Adrenal gland (tissue), 5 donors: ENCODE measurements around the gene CDK5R1.

Source experiments
- POLR2A ChIP-seq, 2 donors: fragments of 450-650 bp; IDR thresholded peaks; one replicate each; pipeline ENCODE4 v1.6.1; 2017; ENCODE audit warnings: antibody characterized with exemption in 2 of 2, mild to moderate bottlenecking in 2 of 2, moderate library complexity in 1 of 2
- TF ChIP-seq, protein P1 (sequence below), 6 experiments: fragments of 450-650 bp in 4 of 6; fragments of 200-600 bp in 2 of 6; sonication (generic) in 1 of 6; IDR thresholded peaks; 1 replicate in 5 of 6; 2 replicates in 1 of 6; pipeline versions ENCODE4 v1.5.1 to v1.8.0; 2016 to 2021; ENCODE audit warnings: antibody characterized with exemption in 6 of 6, mild to moderate bottlenecking in 2 of 6, moderate library complexity in 1 of 6
- donor health status: DM: no; HTN: no; CAD: no.

DNA sequence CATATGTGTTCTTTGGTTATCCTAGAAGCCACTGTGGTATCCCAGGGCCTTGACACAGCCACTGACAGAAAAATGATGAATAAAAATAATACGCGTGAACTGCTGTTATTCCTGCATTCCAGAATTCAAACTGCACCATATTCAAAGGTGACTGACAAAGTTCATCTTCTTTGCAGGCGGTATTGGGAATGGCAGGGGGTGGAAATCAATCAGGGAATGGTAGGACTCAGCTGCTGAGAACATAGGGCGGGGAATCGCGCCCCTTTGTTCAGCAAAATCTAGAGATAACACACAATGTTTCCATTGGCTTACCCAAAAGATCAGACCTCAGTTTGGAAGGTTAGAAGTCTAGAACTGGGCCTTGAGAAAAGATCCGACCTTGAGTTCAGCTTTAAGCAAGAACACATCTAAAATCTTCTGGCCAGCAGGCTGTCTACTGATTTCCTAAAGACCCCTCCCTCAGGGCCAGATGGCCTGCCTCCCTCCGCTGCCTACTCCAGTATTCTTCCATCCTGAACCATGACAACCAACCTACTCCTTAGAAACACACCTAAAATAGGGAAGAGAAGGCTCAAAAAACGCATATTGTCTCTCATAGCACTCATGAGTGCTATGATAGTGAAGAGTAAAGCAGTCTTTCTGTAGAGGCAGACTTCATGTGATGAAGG lies 34.1 kb downstream of the CDK5R1 start:
- TF ChIP-seq, protein P1, sequence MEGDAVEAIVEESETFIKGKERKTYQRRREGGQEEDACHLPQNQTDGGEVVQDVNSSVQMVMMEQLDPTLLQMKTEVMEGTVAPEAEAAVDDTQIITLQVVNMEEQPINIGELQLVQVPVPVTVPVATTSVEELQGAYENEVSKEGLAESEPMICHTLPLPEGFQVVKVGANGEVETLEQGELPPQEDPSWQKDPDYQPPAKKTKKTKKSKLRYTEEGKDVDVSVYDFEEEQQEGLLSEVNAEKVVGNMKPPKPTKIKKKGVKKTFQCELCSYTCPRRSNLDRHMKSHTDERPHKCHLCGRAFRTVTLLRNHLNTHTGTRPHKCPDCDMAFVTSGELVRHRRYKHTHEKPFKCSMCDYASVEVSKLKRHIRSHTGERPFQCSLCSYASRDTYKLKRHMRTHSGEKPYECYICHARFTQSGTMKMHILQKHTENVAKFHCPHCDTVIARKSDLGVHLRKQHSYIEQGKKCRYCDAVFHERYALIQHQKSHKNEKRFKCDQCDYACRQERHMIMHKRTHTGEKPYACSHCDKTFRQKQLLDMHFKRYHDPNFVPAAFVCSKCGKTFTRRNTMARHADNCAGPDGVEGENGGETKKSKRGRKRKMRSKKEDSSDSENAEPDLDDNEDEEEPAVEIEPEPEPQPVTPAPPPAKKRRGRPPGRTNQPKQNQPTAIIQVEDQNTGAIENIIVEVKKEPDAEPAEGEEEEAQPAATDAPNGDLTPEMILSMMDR (IDR thresholded peaks at IDR 0.05), result no peak
- TF ChIP-seq POLR2A (IDR thresholded peaks at IDR 0.05), result no peak
